Natural killer cell (primary cell): ENCODE measurements around the gene CCDC146. TPM values are rescaled to one million over a fixed set of nuclear protein-coding genes. Genes with fewer than 3 reads are reported as not detected.
A peak's percentile ranks its signal among the peaks of the same experiment; 100 is the strongest.
"Not testable (repeated sequence)": the region's sequence is repeated elsewhere in the genome, so short reads cannot be mapped to it uniquely, and the experiment has no call there.

Source experiments
- ATAC-seq, 3 donors: fragments of 150-1000 bp in 2 of 3; fragments of 200-7000 bp in 1 of 3; cut with Tn5 transposase; 1 replicate in 1 of 3; 2 replicates in 2 of 3; pipeline ENCODE4 v1.10.0; 2021; ENCODE audit warnings: mild to moderate bottlenecking in 2 of 3, moderate library complexity in 2 of 3
- DNase-seq, 2 donors: peaks; one replicate each; pipeline versions ENCODE4 v3.0.0 to v3.0.0-alpha.2; 2013 to 2021; ENCODE audit warnings: mixed read lengths in 1 of 2
- H3K27ac ChIP-seq: one replicate; pipeline ENCODE4 v1.5.1; 2013; ENCODE audit warnings: mild to moderate bottlenecking, low read length
- H3K27me3 ChIP-seq: one replicate; pipeline ENCODE4 v1.6.1; 2013; ENCODE audit warnings: low read length; ENCODE audit not compliant: control insufficient read depth, insufficient read depth
- H3K36me3 ChIP-seq: one replicate; pipeline ENCODE4 v1.6.1; 2013; ENCODE audit warnings: low read length; ENCODE audit not compliant: control insufficient read depth, insufficient read depth
- H3K4me1 ChIP-seq: one replicate; pipeline ENCODE4 v1.6.1; 2013; ENCODE audit warnings: low read length; ENCODE audit not compliant: control insufficient read depth, insufficient read depth
- H3K4me3 ChIP-seq: one replicate; pipeline ENCODE4 v1.5.1; 2013; ENCODE audit warnings: low read length
- H3K9me3 ChIP-seq: one replicate; pipeline ENCODE4 v1.6.1; 2013; ENCODE audit warnings: low read length; ENCODE audit not compliant: control insufficient read depth, insufficient read depth
- H3K27ac Mint-ChIP-seq, 2 donors: one replicate each; pipeline ENCODE4 v1.8.0; 2022; ENCODE audit warnings: mild to moderate bottlenecking in 2 of 2, mixed read lengths in 2 of 2, moderate library complexity in 1 of 2
- H3K27me3 Mint-ChIP-seq, 2 donors: one replicate each; pipeline ENCODE4 v1.8.0; 2022; ENCODE audit warnings: low read depth in 2 of 2, mixed read lengths in 2 of 2
- H3K36me3 Mint-ChIP-seq: one replicate; pipeline ENCODE4 v1.8.0; 2022; ENCODE audit warnings: mixed read lengths
- H3K4me1 Mint-ChIP-seq, 2 donors: one replicate each; pipeline ENCODE4 v1.8.0; 2022; ENCODE audit warnings: mixed read lengths in 2 of 2
- H3K4me3 Mint-ChIP-seq: one replicate; pipeline ENCODE4 v1.8.0; 2022; ENCODE audit warnings: mild to moderate bottlenecking, moderate library complexity, mixed read lengths
- H3K9me3 Mint-ChIP-seq, 2 donors: one replicate each; pipeline ENCODE4 v1.8.0; 2022; ENCODE audit warnings: mixed read lengths in 2 of 2
- WGBS: methylation state at CpG from one replicate; pipeline ENCODE4 v1.1.7; 2013; ENCODE audit warnings: missing lambda C conversion rate; ENCODE audit not compliant: insufficient coverage; 5-methylcytosine and 5-hydroxymethylcytosine counted together
- intact Hi-C: fragments of 100-400 bp; cut with micrococcal nuclease; formaldehyde crosslinking; loops from one replicate; pipeline ENCODE4 v1.14.2; 2022
- total RNA-seq, 4 donors: library from RNA; stranded (reverse); fragments of 120-200 nt in 1 of 4; gene quantifications; one replicate each; pipeline versions ENCODE4 v1.2.3 to v1.2.4, GENCODE V29; 2013 to 2022
- TF ChIP-seq, protein P1 (sequence below): fragments of 200-600 bp; IDR thresholded peaks from one replicate; pipeline ENCODE4 v1.8.0; 2022; ENCODE audit warnings: antibody characterized with exemption

Gene CCDC146
- total RNA-seq, 3 donors from 2014 or later (not counting 1 experiment from before 2014, with no cell fraction given): 20.1 to 25.6 (median 24.0) TPM

GRCh38 chr7:77329466-77330168 lies 207.2 kb downstream of the CCDC146 start:
- WGBS: 68% methylated on average over 4 of the region's 4 CpGs

GRCh38 chr7:77330169-77330882 lies 207.9 kb downstream of the CCDC146 start:
- Histone ChIP-seq H3K4me1 (peaks cover 67% of the 10 kb centered on the region), H3K36me3 (peaks cover 8% of the 10 kb centered on the region), H3K27ac (peak overlapping the region; percentile 53), H3K27me3 (no peaks in the 10 kb centered on the region), H3K9me3 (no peaks in the 10 kb centered on the region), H3K4me3 (no peak overlapping the region)
- ATAC-seq: peak; percentile 35 to 56 (median 53)
- intact Hi-C loops: loop anchor here (10.0 kb wide), 1 partner anchor 86 kb away; no protein-coding TSS in a partner anchor
- peak overlapping the region; percentile 97 for H3K27ac Mint-ChIP-seq
- DNase-seq: peak in 1 of 2 donors; percentile 52
- no peaks in the 10 kb centered on the region for H3K9me3 Mint-ChIP-seq
- peaks cover 20% of the 10 kb centered on the region for H3K36me3 Mint-ChIP-seq
- no peaks in the 10 kb centered on the region for H3K27me3 Mint-ChIP-seq
- peak overlapping the region; percentile 91 for H3K4me3 Mint-ChIP-seq
- WGBS: 33% methylated on average over 1 of the region's 6 CpGs
- H3K4me1 Mint-ChIP-seq: peaks cover 79 to 84% of the 10 kb centered on the region in 2 donors
- TF ChIP-seq, protein P1, sequence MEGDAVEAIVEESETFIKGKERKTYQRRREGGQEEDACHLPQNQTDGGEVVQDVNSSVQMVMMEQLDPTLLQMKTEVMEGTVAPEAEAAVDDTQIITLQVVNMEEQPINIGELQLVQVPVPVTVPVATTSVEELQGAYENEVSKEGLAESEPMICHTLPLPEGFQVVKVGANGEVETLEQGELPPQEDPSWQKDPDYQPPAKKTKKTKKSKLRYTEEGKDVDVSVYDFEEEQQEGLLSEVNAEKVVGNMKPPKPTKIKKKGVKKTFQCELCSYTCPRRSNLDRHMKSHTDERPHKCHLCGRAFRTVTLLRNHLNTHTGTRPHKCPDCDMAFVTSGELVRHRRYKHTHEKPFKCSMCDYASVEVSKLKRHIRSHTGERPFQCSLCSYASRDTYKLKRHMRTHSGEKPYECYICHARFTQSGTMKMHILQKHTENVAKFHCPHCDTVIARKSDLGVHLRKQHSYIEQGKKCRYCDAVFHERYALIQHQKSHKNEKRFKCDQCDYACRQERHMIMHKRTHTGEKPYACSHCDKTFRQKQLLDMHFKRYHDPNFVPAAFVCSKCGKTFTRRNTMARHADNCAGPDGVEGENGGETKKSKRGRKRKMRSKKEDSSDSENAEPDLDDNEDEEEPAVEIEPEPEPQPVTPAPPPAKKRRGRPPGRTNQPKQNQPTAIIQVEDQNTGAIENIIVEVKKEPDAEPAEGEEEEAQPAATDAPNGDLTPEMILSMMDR: no peak

More at GRCh38 chr7:77329466-77330168, 207.2 kb downstream of the CCDC146 start:
- H3K36me3 Mint-ChIP-seq: peaks cover 20% of the 10 kb centered on the region
- intact Hi-C loops: loop anchor here (5.0 to 10.0 kb wide), 2 partner anchors 85 to 132 kb away; partner anchors contain the start of gene FGL2
- peak overlapping the region; percentile 91 for H3K4me3 Mint-ChIP-seq
- ATAC-seq: no peak
- no peak overlapping the region for H3K4me3 ChIP-seq
- DNase-seq: no peak
- H3K27me3 ChIP-seq: no peaks in the 10 kb centered on the region
- H3K27me3 Mint-ChIP-seq: no peaks in the 10 kb centered on the region
- H3K9me3 Mint-ChIP-seq: no peaks in the 10 kb centered on the region
- TF ChIP-seq, protein P1: no peak
- H3K9me3 ChIP-seq: no peaks in the 10 kb centered on the region
- H3K36me3 ChIP-seq: peaks cover 11% of the 10 kb centered on the region
- peak overlapping the region; percentile 53 for H3K27ac ChIP-seq
- peaks cover 63% of the 10 kb centered on the region for H3K4me1 ChIP-seq
- H3K27ac Mint-ChIP-seq: peak overlapping the region; percentile 97
- H3K4me1 Mint-ChIP-seq: peaks cover 79 to 84% of the 10 kb centered on the region in 2 donors

- TF ChIP-seq, protein P1: peak; percentile 73
- H3K27ac Mint-ChIP-seq: peak overlapping the region; percentile 97
- Histone ChIP-seq H3K9me3 (no peaks in the 10 kb centered on the region), H3K4me1 (peaks cover 56% of the 10 kb centered on the region), H3K4me3 (no peak overlapping the region), H3K27me3 (no peaks in the 10 kb centered on the region), H3K36me3 (peaks cover 5% of the 10 kb centered on the region), H3K27ac (no peak overlapping the region)
- H3K36me3 Mint-ChIP-seq: peaks cover 20% of the 10 kb centered on the region
- DNase-seq (peak in 1 of 2 donors; percentile 81), ATAC-seq (peak; percentile 66 to 88 (median 87))
- no peaks in the 10 kb centered on the region for H3K9me3 Mint-ChIP-seq
- WGBS: 61% methylated on average over 3 of the region's 3 CpGs
- peak overlapping the region; percentile 79 for H3K4me3 Mint-ChIP-seq
- intact Hi-C loops: loop anchor here (10.0 kb wide), 1 partner anchor 87 kb away; no protein-coding TSS in a partner anchor
- no peaks in the 10 kb centered on the region for H3K27me3 Mint-ChIP-seq
- H3K4me1 Mint-ChIP-seq: peaks cover 69 to 81% of the 10 kb centered on the region in 2 donors
These were observed 209.7 kb downstream of the CCDC146 start for GRCh38 chr7:77331938-77332695.

DNA sequence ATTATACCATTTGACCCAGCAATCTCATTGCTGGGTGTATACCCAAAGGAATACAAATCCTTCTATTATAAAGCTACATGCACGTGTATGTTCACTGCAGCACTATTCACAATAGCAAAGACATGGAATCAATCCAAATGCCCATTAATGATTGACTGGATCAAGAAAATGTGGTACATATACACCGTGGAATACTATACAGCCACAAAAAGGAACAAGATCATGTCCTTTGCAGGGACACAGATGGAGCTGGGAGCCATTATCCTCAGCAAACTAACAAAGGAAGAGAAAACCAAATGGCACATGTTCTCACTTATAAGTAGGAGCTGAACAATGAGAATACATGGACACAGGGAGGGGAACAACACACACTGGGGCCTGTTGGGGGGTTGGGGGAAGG lies 211.6 kb downstream of the CCDC146 start:
- not testable (repeated sequence) for H3K27ac ChIP-seq, H3K4me3 Mint-ChIP-seq, ATAC-seq, H3K27me3 Mint-ChIP-seq, H3K27me3 ChIP-seq, DNase-seq, H3K4me3 ChIP-seq, H3K36me3 ChIP-seq, H3K9me3 Mint-ChIP-seq, H3K9me3 ChIP-seq
- intact Hi-C loops: loop anchor here (10.0 kb wide), 1 partner anchor 89 kb away; no protein-coding TSS in a partner anchor
- peaks cover 60% of the 10 kb centered on the region for H3K4me1 ChIP-seq
- H3K27ac Mint-ChIP-seq: peak overlapping the region; percentile 77 to 97
- H3K36me3 Mint-ChIP-seq: peaks cover 13% of the 10 kb centered on the region
- H3K4me1 Mint-ChIP-seq: peaks cover 51 to 61% of the 10 kb centered on the region in 2 donors
- WGBS: 100% methylated on average over 2 of the region's 2 CpGs
